ENCODE measurements around the gene TMEM175.

- TF ChIP-seq CTCF (IDR thresholded peaks at IDR 0.05) (no peak), ZFX (IDR thresholded peaks at IDR 0.05; ENCODE audit: borderline replicate concordance) (no peak)
Measured at GRCh38 chr4:888029-888428, 44.2 kb upstream of the TMEM175 start.
